ENCODE results near the gene NDUFA7. TPM values are rescaled to one million over a fixed set of nuclear protein-coding genes. Genes with fewer than 3 reads are reported as not detected.
"Not testable (repeated sequence)": the region's sequence is repeated elsewhere in the genome, so short reads cannot be mapped to it uniquely, and the experiment has no call there.

The NDUFA7 gene
- polyA plus RNA-seq, 1 of the 3 experiments (the other 2 are of a cell fraction): 111 TPM

- POLR2A ChIA-PET; H3K9ac ChIP-seq; H4K20me1 ChIP-seq (ENCODE audit: insufficient read depth); H2AFZ ChIP-seq (ENCODE audit: low read depth); DNase-seq; H3K4me3 ChIP-seq (ENCODE audit: low read depth in 2 of 2, low read length in 1 of 2); H3F3A ChIP-seq (replicated peaks; ENCODE audit: insufficient read depth); H3K9me3 ChIP-seq; H3K4me2 ChIP-seq; H3K4me1 ChIP-seq (ENCODE audit: control insufficient read depth in 1 of 2, insufficient read depth in 2 of 2, low read depth in 1 of 2, low read length in 1 of 2); CTCF ChIA-PET; H3K27me3 ChIP-seq (ENCODE audit: insufficient read depth); H3K27ac ChIP-seq (ENCODE audit: low read depth in 2 of 2, low read length in 1 of 2); H3K9me2 ChIP-seq: not testable (repeated sequence)
- Histone ChIP-seq H3K79me2 (ENCODE audit: insufficient read depth) (peaks cover 28% of the 10 kb centered on the region), H3K36me3 (replicated peaks in 1 of 2; ENCODE audit: control insufficient read depth in 1 of 2, insufficient read depth in 2 of 2, low read length in 1 of 2) (peaks cover 8 to 15% of the 10 kb centered on the region in 2 experiments)
- WGBS (ENCODE audit: low lambda C conversion rate): 95% methylated on average over 11 of the region's 11 CpGs
Measured at GRCh38 chr19:8314981-8315640, 6.1 kb downstream of the NDUFA7 start.

- H3F3A ChIP-seq (replicated peaks; ENCODE audit: insufficient read depth): peaks cover 6% of the 10 kb centered on the region
- no peak overlapping the region for H2AFZ ChIP-seq (ENCODE audit: low read depth)
- H3K27me3 ChIP-seq (ENCODE audit: insufficient read depth): no peaks in the 10 kb centered on the region
- TF ChIP-seq EP300 (IDR thresholded peaks at IDR 0.05; ENCODE audit: borderline replicate concordance in 1 of 2, low read depth in 1 of 2, low read length in 1 of 2) (no peak), RAD21 (IDR thresholded peaks at IDR 0.05; ENCODE audit: low read length) (no peak), EZH2phosphoT487 (IDR thresholded peaks at IDR 0.05; ENCODE audit: borderline replicate concordance, low read depth) (no peak), GATA2 (CRISPR knock-in tag; IDR thresholded peaks at IDR 0.05) (no peak), SIN3A (IDR thresholded peaks at IDR 0.05; ENCODE audit: borderline replicate concordance, low read depth, low read length) (no peak), TAF1 (IDR thresholded peaks at IDR 0.05; ENCODE audit: borderline replicate concordance, low read depth, low read length) (no peak), USF2 (IDR thresholded peaks at IDR 0.05; ENCODE audit: borderline replicate concordance, low read depth, low read length) (no peak), TEAD4 (IDR thresholded peaks at IDR 0.05; ENCODE audit: borderline replicate concordance, insufficient read depth) (no peak), RFX5 (IDR thresholded peaks at IDR 0.05; ENCODE audit: low read length) (no peak), USF1 (IDR thresholded peaks at IDR 0.05; ENCODE audit: borderline replicate concordance, low read depth) (no peak), CHD2 (IDR thresholded peaks at IDR 0.05; ENCODE audit: low read length, partially characterized antibody) (no peak), NFIC (IDR thresholded peaks at IDR 0.05; ENCODE audit: borderline replicate concordance) (no peak), NRF1 (IDR thresholded peaks at IDR 0.05; ENCODE audit: low read depth, low read length) (no peak), FOXM1 (IDR thresholded peaks at IDR 0.05; ENCODE audit: low read depth) (no peak), PBX3 (IDR thresholded peaks at IDR 0.05) (no peak)
- H3K27ac ChIP-seq (ENCODE audit: low read depth in 2 of 2, low read length in 1 of 2): no peak overlapping the region
- ChIA-PET CTCF (interaction anchor here (0.9 to 1.0 kb wide), 2 partner anchors 23 to 269 kb away, joined by 3 to 4 read pairs; no protein-coding TSS in a partner anchor), POLR2A (interaction anchor here (2.1 kb wide), 1 partner anchor 10 kb away, joined by 5 read pairs; the partner anchor contains the start of genes NDUFA7 and RPS28)
- H3K4me3 ChIP-seq (ENCODE audit: low read depth in 2 of 2, low read length in 1 of 2): no peak overlapping the region
- peaks cover 10% of the 10 kb centered on the region; the same call in 1 of the 2 replicates for H3K79me2 ChIP-seq (ENCODE audit: insufficient read depth)
- H3K9me2 ChIP-seq: no peaks in the 10 kb centered on the region
- no peak overlapping the region for H3K4me2 ChIP-seq
- H4K20me1 ChIP-seq (ENCODE audit: insufficient read depth): no peaks in the 10 kb centered on the region
- no peak for DNase-seq
- peaks cover 8 to 15% of the 10 kb centered on the region in 2 experiments for H3K36me3 ChIP-seq (replicated peaks in 1 of 2; ENCODE audit: control insufficient read depth in 1 of 2, insufficient read depth in 2 of 2, low read length in 1 of 2)
- H3K9ac ChIP-seq: no peak overlapping the region
- H3K9me3 ChIP-seq: no peaks in the 10 kb centered on the region
- peaks cover 4 to 10% of the 10 kb centered on the region in 2 experiments; a peak in 2 of 4 replicates for H3K4me1 ChIP-seq (ENCODE audit: control insufficient read depth in 1 of 2, insufficient read depth in 2 of 2, low read depth in 1 of 2, low read length in 1 of 2)
- WGBS (ENCODE audit: low lambda C conversion rate): 78% methylated on average over 13 of the region's 16 CpGs
Measured at GRCh38 chr19:8311461-8312260, 9.5 kb downstream of the NDUFA7 start.
